Dedifferentiated amniotic fluid mesenchymal stem cell (primary cell): Measurements from ENCODE around the gene TTC7B.

Source experiments
- DNase-seq: peaks from one replicate; pipeline ENCODE4 v3.0.0-alpha.2; 2016; ENCODE audit errors: extremely low spot score

The TTC7B gene

DNA sequence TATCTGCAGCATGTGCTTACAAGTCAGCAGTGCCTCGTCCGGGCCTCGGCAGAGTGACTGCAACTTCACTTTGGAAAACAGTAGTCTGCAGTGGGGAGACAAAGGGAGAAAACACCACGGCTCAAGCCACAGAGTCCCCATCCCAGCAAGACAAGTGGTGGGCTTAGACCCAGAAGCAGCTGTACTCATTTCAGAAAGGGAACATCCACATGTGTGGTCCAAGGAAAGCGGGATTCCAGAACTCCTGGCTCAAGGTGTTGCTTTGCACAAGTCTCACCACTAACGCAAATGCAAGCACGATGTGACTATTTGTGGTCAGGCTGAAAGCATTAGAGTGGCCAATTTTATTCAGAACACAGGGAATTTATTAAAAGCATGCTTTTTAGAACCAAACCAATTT lies 198.3 kb downstream of the TTC7B start:
- DNase-seq, result no peak

DNA sequence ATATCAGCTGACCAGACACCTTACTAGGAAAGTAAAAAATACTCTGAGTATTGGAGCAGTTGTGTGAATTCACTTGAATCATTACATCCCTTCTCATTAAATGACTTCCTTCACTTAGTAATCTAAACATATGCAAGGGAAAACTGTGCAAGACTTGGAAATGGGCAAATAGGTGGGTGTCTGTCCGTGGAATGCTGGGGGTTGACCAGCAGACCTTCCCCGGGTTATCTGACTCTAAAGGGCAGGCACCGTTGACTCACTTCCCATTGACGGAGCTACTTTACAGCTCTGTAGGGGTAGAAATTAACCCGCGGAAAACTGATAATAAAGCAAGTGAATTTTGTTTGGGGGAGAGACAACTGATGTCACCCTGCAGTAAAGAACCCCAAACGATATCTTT lies 199.3 kb downstream of the TTC7B start:
- DNase-seq, result no peak

DNA sequence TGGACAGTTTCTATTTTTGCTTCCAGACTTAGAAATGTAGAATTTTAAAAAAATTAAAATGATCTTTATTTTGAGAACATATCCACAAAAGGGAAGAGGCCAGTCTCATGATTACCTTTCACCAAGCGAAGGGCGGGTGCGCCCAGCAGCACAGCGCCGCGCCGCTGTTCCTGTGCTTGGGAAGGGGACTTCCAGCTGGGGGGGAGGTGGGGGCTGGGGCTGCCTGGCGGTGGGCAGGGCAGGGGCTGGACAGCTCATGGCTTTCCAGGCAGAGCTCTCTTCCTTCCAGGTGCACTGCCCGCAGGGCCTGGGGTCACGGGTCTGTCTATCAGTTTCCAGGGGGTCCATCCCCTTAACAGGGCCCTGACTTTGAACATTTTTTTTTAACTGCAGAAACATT lies 199.9 kb downstream of the TTC7B start:
- DNase-seq, result no peak

DNA sequence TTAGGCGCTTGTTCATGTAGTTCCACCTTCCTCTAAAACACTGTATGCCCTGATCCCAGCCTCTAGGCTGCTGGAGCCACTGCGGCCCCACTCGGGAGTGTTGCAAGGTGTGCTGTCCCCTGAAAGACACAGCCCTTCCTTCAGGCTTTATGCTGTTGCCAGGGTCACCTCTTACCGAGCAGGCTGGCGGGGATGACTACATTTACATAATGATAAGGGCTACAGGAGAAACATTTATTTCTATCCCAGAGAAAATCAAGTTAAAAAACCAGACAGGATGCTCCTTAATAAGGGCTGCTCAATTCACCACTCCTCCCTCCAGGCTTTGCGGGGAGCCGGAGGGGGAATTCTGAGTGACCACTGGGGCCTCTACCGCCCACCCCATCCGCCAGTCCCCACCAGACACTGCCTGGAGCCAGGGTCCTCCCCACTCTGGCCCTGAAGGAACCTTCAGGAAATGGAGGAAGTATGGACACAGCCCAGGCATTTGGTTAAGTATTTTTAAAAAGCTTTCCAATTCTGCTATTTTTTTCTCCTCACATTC lies 200.6 kb downstream of the TTC7B start:
- DNase-seq, result no peak

DNA sequence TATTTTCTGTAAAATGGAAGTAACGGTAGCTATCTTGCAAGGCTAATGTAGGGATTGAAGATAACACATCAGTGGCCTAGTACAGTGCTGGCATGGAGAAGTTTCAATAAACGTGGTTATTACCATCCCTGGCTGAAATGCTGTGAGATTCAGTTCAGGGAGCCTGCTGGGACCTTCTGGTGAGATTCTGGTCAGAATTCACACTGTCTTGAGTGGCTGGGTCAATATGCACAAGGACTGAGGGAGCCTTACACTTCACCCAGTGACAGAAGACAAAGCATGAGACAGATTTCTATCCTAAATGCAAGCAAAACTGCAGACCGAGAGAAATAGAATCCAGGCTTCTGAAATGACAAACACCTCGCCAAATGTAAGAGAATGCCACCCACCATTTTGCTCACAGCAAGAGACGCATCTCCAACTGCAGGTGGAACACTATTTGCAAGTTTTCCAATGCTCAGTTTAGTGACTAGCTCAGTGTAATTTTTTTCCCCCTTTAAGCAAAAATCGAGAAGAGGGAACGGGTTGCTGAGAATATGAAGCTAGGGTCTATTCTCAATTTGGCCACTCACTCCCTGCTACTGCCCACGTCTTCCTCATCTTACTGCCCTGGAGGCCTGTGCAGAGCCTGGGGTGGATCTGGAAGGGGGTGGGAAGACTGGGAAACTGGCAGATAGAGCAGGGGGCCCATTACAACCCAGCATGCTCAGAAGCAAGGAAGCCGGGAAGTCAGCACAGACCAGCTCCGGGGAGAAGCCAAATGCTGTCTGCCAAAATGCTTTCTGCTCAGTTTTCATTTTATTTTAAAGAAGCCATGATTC lies 201.3 kb downstream of the TTC7B start:
- no peak for DNase-seq

DNA sequence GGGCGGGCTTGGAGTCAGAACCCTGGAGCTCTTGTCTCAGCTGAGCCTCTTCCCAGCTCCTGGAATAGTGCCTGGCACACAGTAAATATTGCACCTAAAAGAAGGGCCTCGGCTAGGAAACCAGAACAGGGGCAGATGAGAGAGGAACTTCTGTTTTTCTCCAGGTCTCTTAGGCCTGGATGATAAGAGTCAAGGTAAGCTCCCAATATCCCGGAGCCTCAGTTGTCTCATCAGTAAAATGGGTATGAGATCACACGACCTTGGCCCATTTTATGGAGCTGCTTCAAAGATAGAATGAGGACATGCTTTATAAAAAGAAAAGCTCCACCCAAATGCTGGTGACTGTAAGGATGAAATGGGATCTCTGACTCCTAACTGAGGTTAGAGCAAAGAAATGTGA lies 202.2 kb downstream of the TTC7B start:
- no peak for DNase-seq

DNA sequence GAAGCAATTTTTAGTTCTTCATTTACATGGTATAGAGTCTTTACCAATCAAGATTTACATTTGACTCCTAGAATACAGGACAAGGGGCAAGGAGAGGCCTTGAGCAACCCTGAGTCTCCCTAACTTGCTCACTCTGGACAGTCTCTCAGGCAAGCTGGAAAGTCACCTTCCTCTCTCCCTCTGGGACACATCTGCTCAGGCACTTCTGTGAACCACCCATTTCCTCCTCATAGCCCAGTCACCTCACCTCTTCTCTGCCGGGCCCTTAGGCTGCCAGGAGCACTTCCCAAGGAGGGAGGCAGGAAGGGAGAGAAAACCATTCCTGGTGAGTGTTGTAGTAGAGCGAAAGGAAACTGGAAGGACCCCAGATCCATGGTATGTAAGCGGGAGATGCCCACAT lies 202.8 kb downstream of the TTC7B start:
- DNase-seq, result no peak

DNA sequence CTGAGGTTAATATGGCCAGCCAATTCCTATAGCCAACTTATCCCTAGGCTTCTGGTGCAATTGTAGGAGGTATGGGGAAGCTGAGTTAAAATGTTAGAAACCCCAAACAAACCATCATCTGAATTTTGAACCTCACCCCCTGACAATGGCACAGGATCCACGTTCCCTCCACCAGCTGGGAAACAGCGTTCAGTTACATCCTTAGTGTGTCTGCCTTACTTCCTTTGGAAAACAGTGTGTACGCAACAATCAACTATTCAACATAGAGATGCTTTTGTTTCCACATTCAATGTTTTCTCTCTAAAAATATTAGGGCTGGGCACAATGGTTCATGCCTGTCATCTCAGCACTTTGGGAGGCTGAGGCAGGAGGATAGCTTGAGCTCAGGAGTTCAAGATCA lies 203.4 kb downstream of the TTC7B start:
- no peak for DNase-seq

DNA sequence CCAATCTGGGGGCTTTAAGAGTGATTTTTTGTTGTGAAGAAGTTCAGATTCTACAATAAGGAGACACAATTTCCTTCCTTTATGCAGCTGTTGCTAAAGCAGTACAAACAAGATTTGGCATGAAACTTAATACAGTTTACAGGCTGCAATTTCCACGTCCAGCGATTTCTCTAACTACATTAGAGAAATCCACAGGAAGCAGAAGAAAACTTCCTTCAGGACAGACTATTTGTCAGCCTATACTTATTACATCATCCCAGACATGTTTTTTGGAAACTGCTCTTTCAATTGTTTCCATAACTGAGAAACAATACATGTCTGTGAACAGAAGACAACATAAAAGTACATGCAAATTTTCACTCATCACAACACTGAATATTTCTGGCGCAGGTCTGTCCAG lies 204.3 kb downstream of the TTC7B start:
- DNase-seq, result no peak

DNA sequence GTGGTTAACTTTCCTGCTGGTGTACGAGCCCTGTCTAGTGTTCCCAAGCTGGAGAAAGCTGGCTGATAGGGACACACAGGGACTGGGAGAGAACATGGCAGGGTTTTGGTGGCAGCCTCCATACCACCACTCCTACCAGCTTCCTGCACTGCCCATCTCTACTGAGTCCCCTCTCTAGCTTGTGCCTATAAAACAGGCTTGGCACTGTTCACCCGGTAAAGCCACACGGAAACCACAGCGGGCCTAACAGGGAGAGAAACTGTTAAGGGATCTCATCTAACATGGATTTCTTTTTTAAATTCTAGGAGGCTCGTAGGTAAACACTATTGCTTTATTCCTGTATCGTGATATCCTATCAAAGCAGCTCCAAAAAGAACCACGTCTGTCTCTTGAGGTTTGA lies 204.7 kb downstream of the TTC7B start:
- DNase-seq, result no peak

DNA sequence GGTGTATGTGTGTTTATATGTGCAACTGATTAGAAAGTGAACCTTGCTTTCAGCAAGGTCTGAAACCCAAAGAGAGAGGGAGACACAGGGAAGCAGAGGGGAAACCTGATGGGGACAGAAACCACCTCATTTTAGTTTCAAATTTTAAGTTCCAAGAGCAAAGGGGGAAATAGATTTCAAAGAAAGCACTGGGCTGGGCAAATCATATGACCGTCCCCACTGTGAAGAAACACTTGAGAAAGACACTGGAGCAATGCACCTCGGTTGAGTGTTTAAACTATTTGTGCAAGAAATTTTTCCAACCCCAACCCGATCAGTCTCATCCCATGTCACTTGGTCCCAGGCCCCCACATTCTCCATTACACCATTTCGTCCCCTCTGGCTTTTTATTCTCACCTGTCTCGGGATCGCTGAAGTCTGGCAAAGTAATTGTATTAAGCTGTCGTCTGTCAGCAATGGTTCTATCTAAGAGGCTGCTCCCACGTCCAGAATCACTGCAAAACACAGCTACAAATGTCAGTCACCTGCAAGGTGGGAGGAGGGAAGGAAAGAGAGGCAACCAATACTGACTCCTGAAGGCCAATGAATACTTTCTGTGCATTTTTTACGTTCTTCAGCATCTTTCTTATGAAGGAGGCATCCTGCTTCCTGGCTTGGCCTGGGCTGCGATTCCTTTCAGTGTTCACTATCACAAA lies 205.7 kb downstream of the TTC7B start:
- no peak for DNase-seq

DNA sequence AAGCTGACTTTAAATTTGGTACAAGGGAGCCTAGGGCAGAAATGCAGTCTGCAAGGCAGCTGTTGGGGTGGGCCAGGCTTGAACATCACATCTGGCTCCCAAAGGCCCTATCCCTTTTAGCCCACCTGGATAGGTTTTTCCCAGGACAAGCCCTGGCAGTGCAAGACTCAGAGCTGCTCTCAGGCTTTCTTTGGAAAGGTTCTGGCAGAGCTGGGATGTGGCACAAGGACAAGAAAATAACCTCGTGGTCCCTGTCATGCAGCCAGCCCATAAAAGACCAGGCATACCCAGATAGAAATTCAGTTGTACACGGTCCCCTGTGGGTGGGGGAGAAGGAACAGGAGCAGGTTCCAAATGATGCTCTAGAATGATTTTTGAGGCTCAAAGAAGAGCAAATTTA lies 206.9 kb downstream of the TTC7B start:
- DNase-seq, result no peak

DNA sequence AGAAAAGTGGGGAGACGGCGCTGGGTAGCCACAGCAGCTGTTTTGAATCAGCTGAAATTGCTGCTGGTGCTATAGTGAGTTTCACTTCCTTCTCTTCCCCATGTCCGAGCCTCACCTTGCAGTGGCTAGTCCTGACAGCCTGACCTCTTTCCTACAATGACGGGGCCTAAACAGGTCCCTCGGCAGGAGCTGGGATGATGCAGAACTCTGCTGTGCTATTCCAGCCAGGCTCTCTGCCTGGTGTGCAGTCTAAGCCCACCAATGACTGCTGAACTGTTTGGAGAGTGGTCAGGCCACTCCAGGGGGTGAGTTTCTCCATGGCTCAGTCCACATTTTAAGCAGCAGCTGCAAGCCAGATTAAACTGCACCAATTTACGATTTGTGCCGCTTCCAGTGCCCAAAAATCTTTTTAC lies 207.3 kb downstream of the TTC7B start:
- DNase-seq, result no peak

DNA sequence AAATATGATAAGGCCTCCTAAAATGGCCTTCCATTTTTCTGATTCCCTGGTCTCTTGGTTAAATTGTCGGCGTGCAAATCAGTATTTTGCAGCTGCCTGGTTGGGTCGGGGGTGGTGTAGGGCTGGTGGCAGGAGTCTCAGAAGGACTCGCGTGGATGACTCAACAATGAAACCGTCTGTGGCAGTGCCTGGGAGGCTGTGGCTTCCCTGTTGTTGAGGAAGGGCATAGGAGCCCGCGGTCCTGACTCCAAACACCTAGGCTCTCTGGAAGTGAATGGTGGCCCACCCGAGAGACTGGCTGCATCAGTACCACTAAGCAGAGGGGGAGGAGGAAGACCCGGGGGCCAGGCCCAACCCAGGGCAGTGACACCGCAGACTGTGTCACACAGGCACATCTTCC lies 207.9 kb downstream of the TTC7B start:
- DNase-seq, result no peak

DNA sequence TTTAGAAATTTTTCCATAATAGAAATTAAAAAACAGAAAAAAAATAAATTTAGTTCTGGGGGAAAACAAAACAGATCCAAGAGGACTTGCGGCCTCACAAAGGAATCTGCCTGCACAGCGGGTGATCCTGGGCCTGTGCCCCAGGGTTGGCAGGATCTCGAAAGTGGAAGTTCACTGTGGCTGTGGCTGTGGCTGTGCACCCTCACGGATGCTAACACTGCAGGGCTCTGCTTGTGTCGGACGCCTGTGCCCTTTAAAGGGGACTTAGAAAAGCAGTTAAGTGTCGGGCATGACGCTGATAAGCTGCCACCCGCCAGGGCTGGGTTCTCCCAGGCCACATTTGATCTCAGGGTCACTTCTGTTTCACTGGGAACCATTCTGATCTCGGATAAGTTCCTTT lies 209.1 kb downstream of the TTC7B start:
- no peak for DNase-seq

DNA sequence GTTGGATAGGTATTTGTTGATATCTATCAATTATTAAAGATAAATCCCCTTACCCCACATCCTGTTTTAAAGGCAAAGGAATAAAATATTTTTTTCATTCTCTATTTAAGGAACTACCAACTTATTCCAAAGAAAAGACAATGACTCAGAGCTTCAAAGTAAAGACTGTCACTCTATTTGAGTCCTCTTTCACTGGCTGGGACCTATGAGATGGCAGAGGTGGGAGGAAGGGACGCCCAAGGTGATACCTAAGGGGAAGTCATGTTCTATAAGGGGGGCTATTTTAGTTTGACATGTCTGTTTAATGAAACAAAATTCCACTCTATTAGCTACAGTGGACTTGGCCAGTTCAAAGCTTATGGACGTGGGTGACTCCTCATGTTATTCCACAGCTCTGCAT lies 209.8 kb downstream of the TTC7B start:
- no peak for DNase-seq

DNA sequence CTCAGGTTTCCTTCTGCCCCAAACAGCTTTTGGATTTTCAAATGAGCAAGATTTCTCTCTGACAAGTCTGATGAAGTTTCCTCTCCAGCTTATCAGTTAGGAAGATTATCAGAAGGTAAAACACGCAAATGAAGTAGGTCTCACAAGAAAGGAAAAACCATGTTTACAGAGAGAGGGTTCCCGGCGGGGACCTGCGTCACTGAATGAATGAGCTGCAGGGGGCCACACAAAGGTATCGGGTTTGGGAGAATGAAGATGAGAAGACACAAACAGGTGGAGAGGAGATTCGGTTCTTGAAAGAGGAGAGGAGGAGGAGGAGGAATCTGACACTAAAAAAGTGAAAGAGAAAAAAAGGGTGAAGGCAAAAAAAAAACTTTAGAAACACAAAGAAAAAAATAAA lies 210.8 kb downstream of the TTC7B start:
- no peak for DNase-seq

DNA sequence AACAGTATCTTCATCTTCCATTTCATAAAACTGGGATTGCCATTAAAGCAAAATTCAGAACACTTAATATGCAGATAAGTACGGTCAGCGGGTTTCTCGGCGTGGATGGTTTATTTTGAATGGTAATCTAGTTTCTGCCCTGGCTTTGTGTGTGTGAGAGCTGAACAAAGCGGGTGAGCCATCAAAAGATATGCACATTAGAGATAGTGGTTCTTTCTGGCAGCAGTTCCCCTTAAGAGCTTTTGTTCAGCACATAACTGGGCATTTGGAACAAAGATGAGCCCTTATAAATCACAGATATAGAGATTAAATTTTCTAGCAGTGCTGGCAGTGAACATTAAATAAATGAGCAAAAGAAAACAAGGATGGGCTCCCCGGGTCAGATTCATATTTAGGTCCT lies 211.9 kb downstream of the TTC7B start:
- DNase-seq, result no peak

DNA sequence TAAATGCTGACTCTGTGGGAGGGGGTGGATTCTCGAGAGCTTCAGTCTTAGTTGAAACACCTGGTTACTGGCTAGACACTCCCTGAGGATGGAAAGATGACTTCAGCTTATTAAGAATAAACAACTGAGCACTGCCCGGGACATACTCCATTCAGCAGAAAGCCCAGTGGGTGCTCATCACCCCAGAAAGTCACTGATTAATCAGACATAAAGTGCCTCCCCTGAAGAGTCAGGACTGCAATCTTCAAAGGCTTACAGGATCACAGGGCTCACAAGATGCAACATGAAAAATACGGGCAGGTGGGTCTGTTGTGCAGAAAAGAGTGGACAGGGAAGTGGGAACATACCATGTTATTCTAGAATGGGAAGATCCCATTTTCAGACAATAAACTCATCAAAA lies 212.4 kb downstream of the TTC7B start:
- no peak for DNase-seq

DNA sequence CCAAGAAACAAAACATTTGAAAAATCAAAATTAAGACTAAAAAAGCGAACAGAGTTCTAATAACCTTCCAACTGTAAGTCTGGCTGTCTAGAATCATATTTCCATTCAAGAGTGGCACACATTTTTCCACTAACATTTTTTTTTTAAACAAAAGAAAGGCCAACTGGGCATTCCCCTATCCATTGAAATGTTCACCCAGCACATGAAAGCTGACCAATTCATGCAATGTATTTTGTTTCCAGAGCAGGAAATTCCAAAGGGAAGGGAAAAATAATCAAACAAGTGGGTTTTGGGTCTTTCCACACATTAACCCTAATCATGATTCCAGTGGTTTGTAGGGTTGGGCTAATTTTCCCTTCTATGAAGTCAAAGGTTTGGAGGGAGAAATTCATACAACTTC lies 212.9 kb downstream of the TTC7B start:
- no peak for DNase-seq

DNA sequence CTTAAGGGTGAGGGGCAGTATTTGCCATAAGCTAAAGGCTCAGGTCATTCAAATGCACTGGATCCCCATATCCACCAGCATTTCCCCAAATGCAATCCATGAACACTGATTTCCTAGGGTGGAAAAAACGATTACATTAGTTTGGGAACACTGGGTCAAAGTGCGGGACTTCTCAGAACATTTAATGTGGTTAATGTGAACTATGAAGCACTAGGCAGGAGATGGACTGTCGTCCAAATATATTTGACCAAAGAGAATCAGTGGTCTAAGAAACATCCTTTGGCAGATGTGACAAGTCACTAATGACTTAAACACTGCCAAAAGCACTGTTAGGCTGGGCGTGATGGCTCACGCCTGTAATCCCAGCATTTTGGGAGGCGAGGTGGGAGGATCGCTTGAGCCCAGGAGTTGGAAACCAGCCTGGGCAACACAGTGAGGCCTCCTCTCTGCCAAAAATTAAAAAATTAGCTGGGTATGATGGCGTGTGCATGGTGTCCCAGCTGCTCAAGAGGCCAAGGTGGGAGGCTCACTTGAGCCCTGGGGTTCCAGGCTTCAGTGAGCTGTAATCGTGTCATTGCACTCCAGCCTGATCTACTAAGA lies 214.0 kb downstream of the TTC7B start:
- DNase-seq, result no peak

DNA sequence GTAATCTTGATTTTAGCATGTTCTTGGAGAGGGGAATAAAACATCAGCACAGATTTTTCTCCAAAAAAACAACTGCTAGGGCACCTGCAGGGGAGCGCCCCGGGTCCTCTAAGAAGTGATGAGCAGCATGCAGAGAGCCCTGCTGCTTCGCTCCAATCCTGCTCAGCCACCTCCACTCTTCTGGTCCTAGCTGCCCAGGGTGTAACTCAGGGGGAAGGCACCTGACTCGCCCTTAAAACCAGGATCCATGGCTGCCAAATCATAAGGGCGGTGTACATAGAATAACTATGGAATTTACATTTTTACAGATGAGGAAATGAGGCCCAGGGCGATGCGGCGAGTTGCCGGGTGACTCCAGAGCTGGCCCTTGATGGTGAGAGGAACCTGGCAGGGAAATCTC lies 214.7 kb downstream of the TTC7B start:
- no peak for DNase-seq

DNA sequence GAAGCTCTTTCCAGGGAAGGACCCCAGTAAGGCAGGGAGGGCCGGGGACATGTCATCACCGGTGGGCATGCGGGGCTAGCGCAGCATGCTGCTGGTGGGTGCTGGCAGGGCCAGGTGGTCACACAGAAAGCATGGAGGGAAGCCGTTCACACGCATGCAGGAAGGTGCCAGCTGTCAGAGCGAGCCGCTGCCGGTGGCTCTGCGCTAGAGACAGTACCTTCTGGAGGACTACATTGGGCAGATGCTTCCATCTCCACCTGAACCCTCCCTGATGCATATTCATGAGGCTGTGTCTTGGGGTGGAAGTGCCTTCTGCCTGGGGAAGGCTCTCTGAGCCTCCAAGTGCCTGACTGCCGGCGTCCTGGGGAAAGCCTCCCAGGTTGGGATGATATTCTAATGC lies 215.6 kb downstream of the TTC7B start:
- no peak for DNase-seq
